Spleen (tissue), 7 donors: ENCODE results near the gene CXCL16.
"Not testable (repeated sequence)": the region's sequence is repeated elsewhere in the genome, so short reads cannot be mapped to it uniquely, and the experiment has no call there.

Source experiments
- CTCF ChIP-seq, 11 experiments: fragments of 200-600 bp in 7 of 11; fragments of 450-650 bp in 4 of 11; sonication (generic) in 4 of 11; IDR thresholded peaks in 8 of 11; conservative IDR thresholded peaks in 3 of 11; 1 replicate in 7 of 11; 2 replicates in 4 of 11; pipeline versions ENCODE4 v1.4.0 to v1.8.0; 2016 to 2021; ENCODE audit warnings: antibody characterized with exemption in 11 of 11, inconsistent platforms in 4 of 11, mild to moderate bottlenecking in 1 of 11
- POLR2A ChIP-seq, 3 donors: fragments of 450-650 bp; IDR thresholded peaks; one replicate each; pipeline ENCODE4 v1.5.1; 2017; ENCODE audit warnings: antibody characterized with exemption in 3 of 3, mild to moderate bottlenecking in 1 of 3
- donor health status: DM: no; HTN: no; CAD: no; lungs with moderate emphysema.
- donor health status: DM: no; HTN: no; CAD: no.
- donor health status: DM: no; HTN: no; CAD: no.

- not testable (repeated sequence) for TF ChIP-seq CTCF (IDR thresholded peaks at IDR 0.05 in 8 of 11, conservative IDR thresholded peaks at IDR 0.05 in 3 of 11); POLR2A (IDR thresholded peaks at IDR 0.05)
These were observed 25.2 kb downstream of the CXCL16 start for GRCh38 chr17:4714340-4715062.
